Frontal cortex (tissue), 4 donors: ENCODE data around the gene NTN3. TPM values are rescaled to one million over a fixed set of nuclear protein-coding genes. Genes with fewer than 3 reads are reported as not detected.

Source experiments
- DNase-seq, 2 donors: peaks; one replicate each; pipeline ENCODE4 v3.0.0; 2012; ENCODE audit warnings: low spot score in 2 of 2
- FAIRE-seq: peaks from 2 replicates; lab custom pipeline; 2012; peaks lifted over from hg19 to GRCh38; lab: Jason Lieb, UNC
- total RNA-seq: library from RNA; depleted of rRNA; stranded (reverse); fragments of >200 nt; gene quantifications from one replicate; pipeline ENCODE4 v1.2.3, GENCODE V29; 2014
- donor health status: control.
- donor health status: control.
- donor health status: control.

NTN3 gene
- total RNA-seq, 1 donor from 2014 or later: 3.3 TPM

DNA sequence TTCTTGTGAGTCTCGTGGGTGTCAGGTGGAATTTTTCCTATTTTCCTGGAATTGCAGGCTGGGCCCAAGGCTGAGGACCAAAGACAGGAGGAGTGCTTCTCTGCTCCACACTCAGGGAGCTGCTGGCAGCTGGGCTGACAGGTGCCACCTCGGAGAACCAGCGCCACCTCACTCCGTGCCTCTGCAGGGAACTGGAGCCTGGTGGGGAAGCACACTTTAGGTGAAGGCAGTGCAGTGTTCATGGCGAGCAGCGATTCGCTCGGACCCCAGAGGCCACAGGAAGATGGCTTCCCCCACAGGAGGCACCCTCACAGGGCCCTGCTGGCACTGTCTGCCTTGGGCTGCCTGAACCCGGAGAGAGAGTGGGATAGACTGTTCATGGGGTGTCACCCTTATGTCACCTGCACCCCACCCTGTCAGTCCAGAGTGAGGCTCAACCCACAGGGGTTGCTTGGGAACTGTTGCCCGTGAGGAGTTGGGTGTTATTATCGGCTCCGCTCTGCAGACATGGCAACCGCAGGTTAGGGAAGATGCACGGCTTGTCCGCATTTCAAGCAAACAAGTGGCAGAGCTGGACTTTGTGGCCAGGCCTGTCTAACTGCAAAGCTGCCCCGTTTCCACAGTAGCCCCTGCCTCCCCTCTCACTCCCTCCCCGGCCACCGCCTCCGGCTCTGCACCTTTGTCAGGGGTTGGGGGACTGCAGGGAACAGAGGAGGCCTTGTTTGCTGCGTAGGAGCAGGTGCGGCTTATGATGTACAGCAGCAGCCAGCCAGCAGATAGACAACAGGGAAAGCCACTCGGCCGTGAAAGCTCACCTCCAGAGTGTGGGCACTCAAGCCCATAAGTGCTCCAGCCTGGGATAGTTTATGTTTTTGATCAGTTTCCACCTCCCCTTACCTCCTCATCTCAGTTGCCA lies 19.4 kb downstream of the NTN3 start:
- no peak for FAIRE-seq
- DNase-seq: no peak

- DNase-seq: no peak
- FAIRE-seq: no peak
These were observed 21.2 kb downstream of the NTN3 start for GRCh38 chr16:2492292-2492691.

DNA sequence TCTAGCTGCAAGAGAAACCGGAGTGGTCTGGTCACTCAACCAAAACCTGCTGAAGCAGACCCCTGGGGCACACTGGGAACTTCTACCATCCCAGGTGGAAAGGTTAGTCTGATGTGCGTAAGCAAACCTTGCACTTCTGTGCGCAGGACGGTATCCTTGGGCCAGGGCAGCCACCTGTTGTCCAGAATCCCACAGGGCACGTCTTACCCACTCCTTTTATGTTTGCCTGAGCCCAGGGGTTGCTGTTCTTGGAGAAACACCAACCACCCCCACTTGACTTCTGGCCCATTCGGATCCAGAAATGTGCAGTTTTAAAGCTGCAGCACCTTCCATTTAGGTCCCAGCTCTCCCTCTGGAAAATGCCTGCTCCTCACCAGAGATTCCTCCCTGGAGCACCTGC lies 22.5 kb downstream of the NTN3 start:
- no peak for FAIRE-seq

GRCh38 chr16:2494616-2495015 lies 23.5 kb downstream of the NTN3 start:
- FAIRE-seq: no peak

More for the DNA sequence above, 22.5 kb downstream of the NTN3 start:
- DNase-seq: no peak

DNA sequence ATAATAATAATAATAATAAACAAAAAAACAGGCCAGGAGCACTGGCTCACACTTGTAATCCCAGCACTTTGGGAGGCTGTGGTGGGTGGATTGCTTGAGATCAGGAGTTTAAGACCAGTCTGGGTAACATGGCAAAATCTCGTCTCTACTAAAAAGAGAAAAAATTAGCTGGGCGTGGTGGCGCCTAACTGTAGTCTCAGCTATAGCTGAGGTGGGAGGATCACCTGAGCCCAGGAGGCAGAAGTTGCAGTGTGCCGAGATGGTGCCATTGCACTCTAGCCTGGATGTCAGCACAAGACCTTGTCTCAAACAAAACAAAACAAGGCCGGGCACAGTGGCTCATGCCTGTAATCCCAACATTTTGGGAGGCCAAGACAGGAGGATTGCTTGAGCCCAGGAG lies 23.9 kb downstream of the NTN3 start:
- DNase-seq: no peak
- FAIRE-seq: no peak

More at GRCh38 chr16:2494616-2495015, 23.5 kb downstream of the NTN3 start:
- no peak for DNase-seq

DNA sequence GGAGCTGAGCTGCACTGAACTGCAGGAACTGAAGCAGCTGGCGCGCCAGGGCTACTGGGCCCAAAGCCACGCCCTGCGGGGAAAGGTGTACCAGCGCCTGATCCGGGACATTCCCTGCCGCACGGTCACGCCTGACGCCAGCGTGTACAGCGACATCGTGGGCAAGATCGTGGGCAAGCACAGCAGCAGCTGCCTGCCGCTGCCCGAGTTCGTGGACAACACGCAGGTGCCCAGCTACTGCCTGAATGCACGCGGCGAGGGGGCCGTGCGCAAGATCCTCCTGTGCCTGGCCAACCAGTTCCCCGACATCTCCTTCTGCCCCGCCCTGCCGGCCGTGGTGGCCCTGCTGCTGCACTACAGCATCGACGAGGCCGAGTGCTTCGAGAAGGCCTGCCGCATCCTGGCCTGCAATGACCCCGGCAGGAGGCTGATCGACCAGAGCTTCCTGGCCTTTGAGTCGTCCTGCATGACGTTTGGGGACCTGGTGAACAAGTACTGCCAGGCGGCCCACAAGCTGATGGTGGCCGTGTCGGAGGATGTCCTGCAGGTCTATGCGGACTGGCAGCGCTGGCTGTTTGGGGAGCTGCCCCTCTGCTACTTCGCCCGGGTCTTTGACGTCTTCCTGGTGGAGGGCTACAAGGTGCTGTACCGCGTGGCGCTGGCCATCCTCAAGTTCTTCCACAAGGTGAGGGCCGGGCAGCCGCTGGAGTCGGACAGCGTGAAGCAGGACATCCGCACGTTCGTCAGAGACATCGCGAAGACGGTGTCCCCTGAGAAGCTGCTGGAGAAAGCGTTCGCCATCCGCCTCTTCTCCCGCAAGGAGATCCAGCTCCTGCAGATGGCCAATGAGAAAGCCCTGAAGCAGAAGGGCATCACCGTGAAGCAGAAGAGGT lies 25.4 kb downstream of the NTN3 start:
- no peak for DNase-seq
- no peak for FAIRE-seq

DNA sequence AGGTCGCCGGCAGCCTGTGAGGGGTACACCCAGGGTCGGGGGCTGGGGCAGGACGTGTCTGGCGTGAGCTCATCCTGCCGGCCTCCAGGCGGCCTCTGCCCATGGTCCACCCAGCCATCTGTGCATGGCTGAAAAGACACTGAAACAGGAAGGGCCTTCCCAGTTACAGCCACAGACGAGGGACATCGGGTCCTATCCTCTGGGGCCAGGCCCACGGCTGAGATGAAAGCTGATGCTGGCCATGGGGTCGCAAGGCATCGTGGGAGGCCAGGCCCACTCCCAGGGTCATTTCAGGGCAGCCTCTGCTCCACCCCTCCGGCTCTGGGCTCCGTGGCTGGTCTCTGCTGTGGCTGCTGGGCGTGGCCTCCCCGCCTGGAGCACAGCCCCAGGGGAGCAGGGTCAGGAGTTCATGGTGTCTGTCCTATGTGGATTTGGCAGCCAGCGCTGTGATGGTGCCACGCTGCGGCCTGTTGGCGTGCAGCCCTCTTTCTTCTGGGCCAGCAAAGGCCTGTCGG lies 26.1 kb downstream of the NTN3 start:
- DNase-seq (no peak), FAIRE-seq (no peak)

GRCh38 chr16:2497695-2498484 lies 26.8 kb downstream of the NTN3 start:
- no peak for DNase-seq
- no peak for FAIRE-seq

- no peak for FAIRE-seq
- DNase-seq: no peak
These were observed 27.6 kb downstream of the NTN3 start for GRCh38 chr16:2498531-2499253.

GRCh38 chr16:2499454-2499853 lies 28.4 kb downstream of the NTN3 start:
- DNase-seq: no peak
- no peak for FAIRE-seq

GRCh38 chr16:2499890-2500429 lies 28.9 kb downstream of the NTN3 start:
- no peak for DNase-seq
- no peak for FAIRE-seq

GRCh38 chr16:2500430-2500917 lies 29.4 kb downstream of the NTN3 start:
- no peak for FAIRE-seq
- DNase-seq: no peak

GRCh38 chr16:2500918-2501750 lies 30.0 kb downstream of the NTN3 start:
- FAIRE-seq (no peak), DNase-seq (peak; percentile 82 to 89)

GRCh38 chr16:2501946-2502895 lies 31.1 kb downstream of the NTN3 start:
- FAIRE-seq (no peak), DNase-seq (no peak)

DNA sequence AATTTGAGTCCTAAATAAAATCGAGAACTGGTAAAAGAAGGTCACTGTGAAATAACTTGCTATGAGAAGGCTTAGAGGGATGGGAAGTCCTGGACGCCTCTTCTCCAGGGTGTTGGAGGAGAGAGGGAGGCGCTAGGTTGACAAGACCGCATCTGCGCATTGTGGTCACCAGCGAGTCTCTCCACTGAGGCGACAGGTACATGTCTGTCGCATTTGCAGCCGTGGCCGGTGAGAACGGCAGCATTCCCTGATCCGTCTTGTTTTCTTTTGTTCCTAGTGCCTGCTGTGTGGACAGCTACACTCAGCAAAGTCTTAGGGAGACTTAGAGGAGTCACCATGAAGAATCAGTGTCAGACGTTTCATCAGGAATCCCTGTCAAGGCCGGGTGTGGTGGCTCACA lies 34.6 kb downstream of the NTN3 start:
- DNase-seq (no peak), FAIRE-seq (no peak)

DNA sequence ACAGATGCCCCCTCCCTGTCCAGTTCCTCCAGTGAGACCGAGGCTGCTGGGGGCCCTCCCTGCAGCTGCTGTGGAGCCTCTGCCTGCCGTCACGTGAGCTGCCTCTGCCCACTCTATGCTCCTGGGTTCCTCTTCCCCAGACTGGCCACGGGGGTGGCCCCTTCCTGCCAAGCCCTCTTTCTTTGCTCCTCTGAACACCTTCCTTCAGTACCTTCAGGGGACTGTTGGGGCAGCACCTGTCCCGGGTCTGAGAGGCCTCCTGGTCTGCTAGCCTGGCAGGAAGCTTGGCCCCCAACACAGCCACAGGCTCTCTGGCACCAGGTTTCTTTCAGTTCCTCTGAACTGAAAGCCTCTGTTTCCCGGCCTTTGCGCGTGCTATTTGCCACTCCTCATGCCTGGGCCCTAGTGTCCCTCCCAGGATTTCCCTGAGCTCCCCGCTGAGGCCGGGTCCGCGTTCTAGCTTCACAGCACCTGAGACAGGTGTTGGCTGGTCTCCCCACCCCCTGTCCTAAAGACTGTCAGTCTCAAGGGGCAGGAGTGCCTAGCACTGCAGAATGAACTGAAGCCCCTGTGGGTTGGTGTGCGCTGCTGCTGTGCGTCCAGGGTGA lies 36.1 kb downstream of the NTN3 start:
- DNase-seq: no peak
- FAIRE-seq: no peak
